HG03135 (cell line): ENCODE measurements around the gene TMOD1.

ENCODE experiments used
- ATAC-seq: cut with Tn5 transposase; IDR thresholded peaks from one replicate; pipeline ENCODE4 v1.9.1; 2021; ENCODE audit warnings: mild to moderate bottlenecking, moderate library complexity; ENCODE audit not compliant: unreplicated experiment

Gene TMOD1

DNA sequence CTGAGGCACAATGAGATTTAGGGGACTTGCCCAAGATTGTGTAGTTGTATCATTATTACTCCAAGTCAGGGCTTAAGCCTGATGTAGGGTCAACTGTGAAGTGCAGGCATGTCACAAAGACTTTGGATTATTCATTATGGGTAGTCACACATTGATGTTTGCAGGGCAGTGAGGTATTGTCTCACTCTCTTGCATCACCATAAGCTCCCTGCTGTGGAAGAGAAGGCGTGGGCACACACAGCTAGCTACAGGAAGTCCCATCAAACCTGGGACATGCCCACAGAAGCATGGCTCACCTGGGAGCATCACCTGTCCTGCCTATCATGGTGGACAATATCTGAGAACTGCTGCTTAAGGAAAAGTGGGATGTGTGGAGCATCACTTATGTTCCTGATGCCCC is 42.1 kb downstream of the TMOD1 start:
- no peak for ATAC-seq

DNA sequence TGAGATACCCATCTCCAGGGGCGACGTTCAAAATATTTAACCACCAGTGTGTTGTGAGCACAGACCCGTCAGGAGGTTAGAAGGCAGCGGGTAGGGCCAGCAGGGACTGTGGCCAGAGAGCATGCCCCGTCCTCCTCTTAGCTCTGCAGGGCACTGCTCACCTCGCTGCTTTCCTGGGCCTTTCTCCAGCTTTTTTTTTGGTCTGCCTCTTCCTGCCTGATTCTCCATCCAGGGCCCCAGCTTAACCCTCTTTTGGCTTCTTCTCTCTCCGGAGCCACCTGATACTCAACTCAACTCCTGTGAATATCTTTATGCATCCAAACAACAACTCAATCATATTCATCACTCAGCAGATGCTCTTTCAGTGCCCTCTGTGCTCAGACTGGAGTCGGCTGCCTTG is 44.0 kb downstream of the TMOD1 start:
- ATAC-seq: no peak

DNA sequence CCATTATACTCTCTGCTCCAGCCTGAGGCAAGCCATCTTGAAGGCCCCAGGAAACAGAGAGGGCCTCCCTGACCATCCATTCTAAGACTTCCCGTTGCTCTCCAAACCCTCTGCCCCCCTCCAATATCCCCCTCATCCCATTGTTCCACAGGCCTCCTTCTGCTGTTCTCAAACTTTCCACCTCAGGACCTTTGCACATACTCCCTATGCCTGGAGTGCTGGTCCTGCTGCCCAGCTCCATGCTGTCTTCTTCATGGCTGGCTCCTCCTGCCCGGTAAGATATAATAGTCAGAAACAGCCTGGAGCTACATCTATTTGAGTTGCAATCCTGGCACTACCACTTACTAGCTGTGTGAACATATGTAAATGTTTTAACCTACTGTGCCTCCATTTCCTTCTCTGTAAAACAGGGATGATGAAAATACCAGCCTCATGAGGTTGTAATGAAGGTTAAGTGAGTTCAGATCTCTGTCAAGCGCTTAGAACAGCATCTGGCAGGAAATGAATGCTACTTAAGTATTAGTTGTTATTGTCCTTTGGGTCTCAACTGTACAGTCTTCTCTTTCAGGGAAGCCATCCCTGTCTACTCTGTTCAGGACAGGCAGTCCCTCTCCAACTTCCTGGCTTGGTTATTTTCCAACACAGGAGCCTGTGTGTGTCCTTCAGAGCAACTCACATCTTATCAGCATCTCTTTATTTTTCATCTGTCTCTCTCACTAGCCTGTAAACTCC is 45.8 kb downstream of the TMOD1 start:
- no peak for ATAC-seq

DNA sequence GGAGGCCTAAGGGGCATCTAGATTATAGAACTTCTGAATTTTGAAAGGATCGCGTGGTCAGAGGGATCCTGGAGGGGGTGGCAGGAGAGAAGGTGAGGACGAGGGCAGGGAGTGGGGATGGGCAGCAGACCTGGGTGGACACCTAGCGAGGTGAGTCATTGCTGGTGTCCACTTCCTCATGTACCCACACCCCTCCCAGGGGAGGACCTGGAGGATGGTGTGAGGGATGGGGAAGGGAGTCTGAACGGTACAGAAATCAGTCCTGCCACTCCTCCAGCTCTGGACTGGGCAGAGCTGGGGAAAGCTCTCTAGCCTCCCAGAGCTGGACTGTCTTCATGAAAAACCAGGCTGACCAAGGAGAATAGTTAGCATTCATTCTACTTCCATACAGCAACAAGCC is 46.9 kb downstream of the TMOD1 start:
- ATAC-seq: no peak

- ATAC-seq: no peak
Observed at GRCh38 chr9:97548819-97549540, 47.5 kb downstream of the TMOD1 start.

DNA sequence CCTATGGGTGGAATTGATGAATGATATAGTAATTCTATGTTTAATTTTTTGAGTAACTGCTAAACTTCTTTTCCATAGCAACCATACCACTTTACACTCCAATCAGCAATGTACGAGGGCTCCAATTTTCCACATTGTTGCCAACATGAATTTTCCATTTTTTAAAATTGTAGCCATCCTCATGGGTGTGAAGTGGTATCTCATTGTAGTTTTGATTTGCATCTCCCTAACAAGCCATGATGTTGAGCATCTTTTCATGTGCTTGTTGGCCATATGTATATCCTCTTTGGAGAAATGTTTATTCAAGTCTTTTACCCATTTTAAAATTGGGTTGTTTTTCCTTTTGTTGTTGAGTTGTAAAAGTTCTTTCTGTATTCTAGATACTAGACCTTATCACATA is 48.9 kb downstream of the TMOD1 start:
- ATAC-seq: no peak

GRCh38 chr9:97551308-97551707 is 49.8 kb downstream of the TMOD1 start:
- no peak for ATAC-seq

DNA sequence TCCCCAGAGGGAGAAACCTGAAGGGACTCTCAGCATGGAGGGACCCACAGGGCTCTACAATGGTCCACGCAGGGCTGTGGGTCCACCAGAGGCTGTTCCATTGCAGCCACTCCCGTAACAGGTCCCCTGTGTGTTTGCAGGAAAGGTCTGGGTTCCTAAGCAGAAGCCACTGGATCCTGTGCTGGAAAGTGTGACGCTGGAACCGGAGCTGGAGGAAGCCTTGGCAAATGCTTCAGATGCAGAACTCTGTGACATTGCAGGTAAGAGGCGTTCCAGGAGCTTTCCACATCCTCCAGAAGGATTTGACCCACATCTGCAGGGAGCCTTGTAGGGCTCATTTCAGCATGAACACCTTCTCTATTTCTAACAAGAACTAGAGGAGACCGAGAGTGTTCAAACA is 51.7 kb downstream of the TMOD1 start:
- ATAC-seq: no peak

DNA sequence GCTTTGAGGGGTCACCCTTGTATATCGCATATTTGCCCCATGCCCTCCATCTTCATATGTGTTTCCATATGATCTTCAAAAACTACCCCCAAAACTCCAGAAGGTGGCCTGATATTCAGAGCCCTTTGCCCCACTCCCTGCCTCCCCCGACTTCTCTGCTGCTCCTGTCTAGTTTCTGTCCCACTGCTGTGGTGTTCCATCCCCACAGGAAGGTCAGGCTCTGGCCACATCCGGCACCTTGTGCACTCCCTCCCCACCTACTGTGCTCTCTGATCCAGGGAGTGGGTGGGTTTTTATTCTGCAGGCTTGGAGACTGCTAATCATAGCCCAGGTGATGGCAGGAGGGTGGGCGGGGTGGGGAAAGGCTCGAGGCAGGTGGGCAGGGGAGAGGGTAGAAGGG is 52.4 kb downstream of the TMOD1 start:
- ATAC-seq: no peak

DNA sequence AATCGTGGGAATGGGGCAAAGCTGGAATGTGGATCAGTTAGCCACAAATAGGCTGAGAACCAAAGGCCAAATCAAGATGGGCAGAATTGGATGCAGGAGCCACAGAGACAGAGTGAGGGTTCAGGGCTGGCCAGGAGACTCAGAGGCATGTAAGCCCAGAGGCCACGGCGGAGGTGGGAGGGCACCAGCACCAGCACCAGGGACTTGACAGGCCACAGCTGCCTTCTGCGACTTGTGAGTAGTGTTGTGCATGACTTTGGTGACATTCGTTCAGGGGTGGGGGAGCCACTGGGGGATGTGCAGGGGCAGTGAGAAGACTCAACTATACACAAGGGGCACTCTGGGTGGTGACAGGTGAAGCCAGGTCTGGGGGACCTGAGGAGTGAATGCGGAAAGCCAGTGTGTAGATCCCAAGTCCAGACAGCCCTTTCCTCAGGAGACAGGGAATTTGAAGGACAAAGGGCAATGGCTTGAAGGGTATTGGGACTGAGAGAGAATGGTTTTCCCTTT is 53.2 kb downstream of the TMOD1 start:
- ATAC-seq: no peak

GRCh38 chr9:97555164-97555563 is 53.7 kb downstream of the TMOD1 start:
- ATAC-seq: no peak

- ATAC-seq: no peak
Observed at GRCh38 chr9:97556036-97556720, 54.7 kb downstream of the TMOD1 start.

DNA sequence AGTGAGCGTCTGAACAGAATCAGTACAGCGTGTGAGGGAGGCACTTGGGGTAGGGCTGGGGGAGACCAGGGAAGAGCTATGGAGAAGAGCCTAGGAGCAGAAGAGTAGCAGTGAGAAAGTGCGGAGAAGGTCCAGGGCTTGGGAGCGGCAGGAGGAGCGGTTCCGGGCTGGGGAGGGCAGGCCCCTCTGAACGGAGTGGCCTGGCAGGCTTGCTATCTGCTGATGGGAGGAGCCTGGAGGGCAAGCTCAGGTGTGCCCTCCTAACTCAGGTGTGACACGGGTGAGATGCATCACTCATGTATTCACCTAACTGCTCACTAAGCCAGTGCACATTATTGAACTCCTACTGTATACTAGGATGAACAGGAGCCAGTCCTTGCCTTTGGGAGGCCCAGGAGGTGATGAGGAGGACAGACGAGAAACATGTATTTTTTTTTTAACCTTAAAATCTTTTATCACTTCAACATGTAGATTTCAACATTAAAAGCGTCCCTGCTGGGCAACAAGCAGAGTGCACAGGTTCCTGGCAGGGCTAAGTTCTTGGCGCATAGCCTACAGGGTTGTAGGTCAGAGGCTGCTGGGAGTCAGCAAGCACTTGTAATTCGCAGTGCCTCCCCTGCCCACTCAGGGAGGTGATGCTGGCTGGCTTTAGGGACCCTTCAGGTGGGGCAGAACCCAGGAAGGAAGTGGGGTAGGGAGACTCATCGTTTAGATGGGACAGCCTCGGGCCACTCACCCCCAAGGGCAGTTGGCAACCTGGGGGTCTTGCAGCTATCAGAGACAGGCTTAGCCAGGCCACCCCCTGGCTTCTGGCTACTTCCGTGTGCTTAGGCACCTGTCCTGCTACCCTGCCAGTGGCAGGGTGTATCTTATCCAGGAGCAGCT is 55.5 kb downstream of the TMOD1 start:
- ATAC-seq: no peak

DNA sequence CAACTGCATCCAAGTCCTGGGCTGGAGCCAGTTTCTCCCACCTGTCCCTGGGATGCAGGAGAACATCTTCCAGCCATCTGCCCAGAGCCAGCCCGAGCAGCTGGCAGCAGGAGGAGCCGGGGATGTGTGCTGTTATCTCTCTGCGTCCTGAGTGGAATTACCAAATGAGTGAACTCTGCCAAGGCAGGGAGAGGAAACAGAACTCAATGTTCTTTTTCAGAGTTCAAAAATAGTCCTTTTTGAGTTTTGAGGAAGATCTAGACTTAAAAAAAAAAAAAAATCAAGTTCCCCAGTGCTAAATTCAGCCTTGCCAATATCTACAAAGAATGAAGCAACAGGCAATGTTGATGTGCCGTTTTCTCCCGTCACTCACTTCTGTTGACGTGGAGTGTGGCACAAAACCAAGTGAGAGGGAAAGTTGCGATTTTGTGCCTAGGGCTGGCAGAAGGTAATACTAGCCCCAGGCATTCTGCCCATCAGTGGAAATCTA is 56.2 kb downstream of the TMOD1 start:
- ATAC-seq: no peak

- no peak for ATAC-seq
Observed at GRCh38 chr9:97558701-97559101, 57.2 kb downstream of the TMOD1 start.

- ATAC-seq: peak; percentile 59
Observed at GRCh38 chr9:97559111-97559514, 57.6 kb downstream of the TMOD1 start.

DNA sequence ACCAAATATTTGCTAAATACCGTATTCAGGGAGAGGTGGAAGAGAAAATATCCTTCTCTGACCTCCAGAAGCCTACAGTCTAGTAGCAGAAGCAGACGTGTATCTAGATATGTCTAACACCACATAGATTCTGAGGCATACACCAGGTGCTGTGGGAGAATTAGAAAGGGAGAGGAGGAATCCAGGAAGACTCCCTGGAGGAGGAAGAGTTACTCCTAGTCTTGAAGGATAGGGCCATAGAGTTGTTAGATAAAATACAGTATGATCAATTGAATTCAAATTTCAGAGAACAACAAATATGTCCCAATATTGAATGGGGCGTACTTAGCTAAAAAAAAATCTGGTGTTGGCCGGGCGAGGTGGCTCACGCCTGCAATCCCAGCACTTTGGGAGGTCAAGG is 58.7 kb downstream of the TMOD1 start:
- ATAC-seq: no peak

DNA sequence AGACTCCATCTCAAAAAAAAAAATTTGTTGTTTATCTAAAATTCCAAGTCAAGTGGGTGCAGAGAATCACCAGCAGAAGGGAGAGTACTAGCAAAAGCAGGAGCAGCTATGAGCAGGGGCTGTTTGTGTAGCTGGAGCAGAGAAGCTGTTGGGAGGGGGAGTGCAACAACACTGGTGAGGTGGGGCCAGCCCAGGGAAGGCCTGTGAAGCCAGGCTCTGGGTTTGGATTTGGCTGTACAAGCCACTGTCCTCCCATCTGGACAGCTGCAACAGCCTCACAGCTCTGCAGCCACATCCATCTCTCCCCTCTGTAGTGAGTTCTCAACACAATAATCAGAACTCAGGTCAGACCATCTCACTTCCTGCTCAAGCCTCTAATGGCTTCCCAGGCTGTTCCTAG is 59.4 kb downstream of the TMOD1 start:
- no peak for ATAC-seq

GRCh38 chr9:97561501-97561900 is 60.0 kb downstream of the TMOD1 start:
- no peak for ATAC-seq

DNA sequence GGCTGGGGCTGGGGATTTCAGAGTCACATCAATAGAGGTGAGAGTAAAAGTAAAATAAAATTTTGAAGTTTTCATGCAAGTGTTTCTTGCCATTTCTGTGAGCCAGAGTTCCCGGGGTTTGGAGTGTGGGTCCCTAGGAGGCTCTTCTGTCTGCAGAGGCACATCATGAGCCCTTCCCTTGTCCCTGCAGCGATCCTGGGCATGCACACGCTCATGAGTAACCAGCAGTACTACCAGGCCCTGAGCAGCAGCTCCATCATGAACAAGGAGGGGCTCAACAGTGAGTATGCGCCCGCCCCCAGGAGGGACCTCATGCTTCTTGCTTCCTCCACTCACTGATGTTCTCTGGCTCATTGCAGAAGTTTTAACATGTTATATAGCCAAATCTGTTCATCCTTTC is 61.1 kb downstream of the TMOD1 start:
- no peak for ATAC-seq
